Medulla oblongata (tissue), 1 donor: ENCODE measurements around the gene ABLIM2.

Source experiments
- DNase-seq: peaks from one replicate; pipeline ENCODE4 v3.0.0-alpha.2; 2015; ENCODE audit errors: extremely low spot score

ABLIM2 gene

GRCh38 chr4:8070736-8071718 lies 87.6 kb downstream of the ABLIM2 start:
- no peak for DNase-seq

- DNase-seq = no peak
Measured at GRCh38 chr4:8069102-8069752, 89.4 kb downstream of the ABLIM2 start.

GRCh38 chr4:8067945-8068896 lies 90.4 kb downstream of the ABLIM2 start:
- DNase-seq = no peak

- DNase-seq = no peak
Measured at GRCh38 chr4:8067274-8067936, 91.2 kb downstream of the ABLIM2 start.

GRCh38 chr4:8066336-8066931 lies 92.2 kb downstream of the ABLIM2 start:
- DNase-seq = no peak

GRCh38 chr4:8063974-8064563 lies 94.5 kb downstream of the ABLIM2 start:
- no peak for DNase-seq

- no peak for DNase-seq
Measured at GRCh38 chr4:8061573-8061972, 97.0 kb downstream of the ABLIM2 start.

- DNase-seq = no peak
Measured at GRCh38 chr4:8061145-8061544, 97.5 kb downstream of the ABLIM2 start.

GRCh38 chr4:8060632-8061031 lies 98.0 kb downstream of the ABLIM2 start:
- DNase-seq = no peak

- DNase-seq = peak; percentile 36
Measured at GRCh38 chr4:8058031-8058479, 100.6 kb downstream of the ABLIM2 start.

GRCh38 chr4:8055206-8055605 lies 103.4 kb downstream of the ABLIM2 start:
- DNase-seq = no peak

GRCh38 chr4:8053688-8054449 lies 104.7 kb downstream of the ABLIM2 start:
- DNase-seq = no peak

GRCh38 chr4:8052160-8052691 lies 106.4 kb downstream of the ABLIM2 start:
- DNase-seq = no peak

GRCh38 chr4:8051644-8052043 lies 107.0 kb downstream of the ABLIM2 start:
- DNase-seq = no peak

- peak; percentile 86 for DNase-seq
Measured at GRCh38 chr4:8050555-8051206, 107.9 kb downstream of the ABLIM2 start.

GRCh38 chr4:8050180-8050554 lies 108.4 kb downstream of the ABLIM2 start:
- DNase-seq = no peak

- DNase-seq = no peak
Measured at GRCh38 chr4:8048856-8049676, 109.5 kb downstream of the ABLIM2 start.
